OCI-LY7 (cell line): ENCODE results near the gene CDK14. TPM values are rescaled to one million over a fixed set of nuclear protein-coding genes. Genes with fewer than 3 reads are reported as not detected.

ENCODE experiments used
- BruUV-seq: library from RNA; stranded (reverse); fragments of 400-500 nt; replicated peaks from 2 replicates; lab custom pipeline; 2021; lab: Mats Ljungman, UMichigan
- CTCF ChIA-PET: fragments of 300-600 bp; sonication (Branson Sonifier 250); formaldehyde crosslinking; loops from one replicate; lab custom pipeline; 2022; ENCODE audit warnings: antibody characterized with exemption; ENCODE audit not compliant: unreplicated experiment; lab: Charles Lee
- POLR2A ChIA-PET: fragments of 300-600 bp; sonication (Branson Sonifier 250); formaldehyde crosslinking; loops from one replicate; lab custom pipeline; 2022; ENCODE audit warnings: antibody characterized with exemption; lab: Charles Lee
- DNase-seq: peaks from one replicate; pipeline ENCODE4 v3.0.0-alpha.2; 2015; ENCODE audit warnings: low spot score
- H2AFZ ChIP-seq: fragments of 200-600 bp; sonication (generic), shearing (Covaris generic); 2 replicates; pipeline ENCODE4 v1.6.1; 2014; ENCODE audit warnings: mild to moderate bottlenecking, antibody characterized with exemption, low read length, moderate library complexity
- H3K27ac ChIP-seq: fragments of 200-600 bp; sonication (generic); 2 replicates; pipeline ENCODE4 v1.5.1; 2014; ENCODE audit warnings: mixed run types, low read depth, mild to moderate bottlenecking, moderate library complexity, low read length, inconsistent platforms; ENCODE audit not compliant: poor library complexity, severe bottlenecking
- H3K36me3 ChIP-seq: fragments of 200-600 bp; sonication (generic); 2 replicates; pipeline ENCODE4 v1.6.1; 2014; ENCODE audit warnings: mild to moderate bottlenecking, antibody characterized with exemption, low read length, moderate library complexity, mixed read lengths; ENCODE audit not compliant: insufficient read depth
- H3K4me1 ChIP-seq: fragments of 200-600 bp; sonication (generic); 2 replicates; pipeline ENCODE4 v1.5.1; 2014; ENCODE audit warnings: mild to moderate bottlenecking, low read length; ENCODE audit not compliant: insufficient read depth, poor library complexity, severe bottlenecking
- H3K4me2 ChIP-seq: fragments of 200-600 bp; sonication (generic); 2 replicates; pipeline ENCODE4 v1.6.1; 2014; ENCODE audit warnings: mild to moderate bottlenecking, low read length
- H3K4me3 ChIP-seq: fragments of 200-600 bp; sonication (generic); 2 replicates; pipeline ENCODE4 v1.5.1; 2014; ENCODE audit warnings: mild to moderate bottlenecking, low read depth, low read length; ENCODE audit not compliant: poor library complexity, severe bottlenecking
- H3K79me2 ChIP-seq: fragments of 200-600 bp; sonication (generic); 2 replicates; pipeline ENCODE4 v1.6.1; 2016; ENCODE audit warnings: low read depth, mild to moderate bottlenecking, low read length, moderate library complexity, mixed read lengths; ENCODE audit not compliant: insufficient read depth
- H3K9me2 ChIP-seq: fragments of 200-600 bp; sonication (generic); 2 replicates; pipeline ENCODE4 v1.6.1; 2016; ENCODE audit warnings: mild to moderate bottlenecking, low read length, mixed read lengths; ENCODE audit not compliant: insufficient read depth
- H3K9me3 ChIP-seq: fragments of 200-600 bp; sonication (generic); 2 replicates; pipeline ENCODE4 v1.6.1; 2014; ENCODE audit warnings: mild to moderate bottlenecking, mixed run types, low read length, mixed read lengths
- H4K20me1 ChIP-seq: fragments of 200-600 bp; sonication (generic); 2 replicates; pipeline ENCODE4 v1.6.1; 2014; ENCODE audit warnings: mild to moderate bottlenecking, antibody characterized with exemption, low read length, moderate library complexity, mixed read lengths; ENCODE audit not compliant: insufficient read depth
- CTCF ChIP-seq: fragments of 200-600 bp; sonication (generic); conservative IDR thresholded peaks from 2 replicates; pipeline ENCODE4 v1.5.1; 2014; ENCODE audit warnings: mild to moderate bottlenecking, antibody characterized with exemption, low read length, moderate library complexity, mixed read lengths
- EZH2phosphoT487 ChIP-seq: fragments of 200-600 bp; sonication (generic); IDR thresholded peaks from 2 replicates; pipeline ENCODE4 v1.6.1; 2018; ENCODE audit warnings: low read depth, borderline replicate concordance, mild to moderate bottlenecking, mixed run types, antibody characterized with exemption, low read length, moderate library complexity, mixed read lengths
- intact Hi-C: fragments of 100-400 bp; cut with micrococcal nuclease; formaldehyde crosslinking; loops from one replicate; pipeline ENCODE4 v1.10.0; 2022; ENCODE audit not compliant: unreplicated experiment
- total RNA-seq, 2 experiments: library from RNA; depleted of rRNA in 1 of 2; stranded (reverse); fragments of >200 nt in 1 of 2; shearing (Covaris generic) in 1 of 2; gene quantifications; 2 replicates each; pipeline ENCODE4 v1.2.3, GENCODE V29; 2014 to 2022

CDK14 gene
- total RNA-seq, 2 experiments from 2014 or later = 90.7 to 111 TPM

GRCh38 chr7:90999989-91000979 is 404.2 kb downstream of the CDK14 start:
- BruUV-seq = no TSS peak
- Histone ChIP-seq H3K36me3 (peaks cover 16% of the 10 kb centered on the region; the same call in 1 of the 2 replicates), H3K4me2 (no peak overlapping the region), H2AFZ (no peak overlapping the region), H3K9me2 (no peaks in the 10 kb centered on the region), H3K4me1 (no peaks in the 10 kb centered on the region), H3K79me2 (no peaks in the 10 kb centered on the region), H3K9me3 (no peaks in the 10 kb centered on the region), H3K27ac (no peak overlapping the region), H4K20me1 (no peaks in the 10 kb centered on the region), H3K4me3 (no peak overlapping the region)
- intact Hi-C loops = no loop called here
- POLR2A ChIA-PET = interaction anchor here (0.6 to 0.7 kb wide), 2 partner anchors 420 to 650 kb away, joined by 3 read pairs; no protein-coding TSS in a partner anchor
- TF ChIP-seq EZH2phosphoT487 (no peak), CTCF (no peak)
- DNase-seq = no peak
- CTCF ChIA-PET = no interaction called here

- Histone ChIP-seq H3K36me3 (peaks cover 9% of the 10 kb centered on the region; the same call in 1 of the 2 replicates), H3K4me2 (no peak overlapping the region), H3K79me2 (no peaks in the 10 kb centered on the region), H2AFZ (no peak overlapping the region), H3K9me2 (no peaks in the 10 kb centered on the region), H3K9me3 (no peaks in the 10 kb centered on the region), H3K27ac (no peak overlapping the region), H3K4me1 (no peaks in the 10 kb centered on the region), H4K20me1 (no peaks in the 10 kb centered on the region), H3K4me3 (no peak overlapping the region)
- ChIA-PET CTCF (no interaction called here), POLR2A (interaction anchor here (1.1 kb wide), 1 partner anchor 18 kb away, joined by 3 read pairs; no protein-coding TSS in a partner anchor)
- intact Hi-C loops = no loop called here
- no peak for DNase-seq
- no TSS peak for BruUV-seq
- no peak for TF ChIP-seq CTCF
- TF ChIP-seq EZH2phosphoT487 = no peak
Observed at GRCh38 chr7:91005024-91005423, 408.9 kb downstream of the CDK14 start.

GRCh38 chr7:91005841-91006240 is 409.7 kb downstream of the CDK14 start:
- no peaks in the 10 kb centered on the region for H4K20me1 ChIP-seq
- ChIA-PET POLR2A (no interaction called here), CTCF (no interaction called here)
- H3K4me3 ChIP-seq = no peak overlapping the region
- no peaks in the 10 kb centered on the region for H3K9me3 ChIP-seq
- no TSS peak for BruUV-seq
- H3K79me2 ChIP-seq = no peaks in the 10 kb centered on the region
- no peak for DNase-seq
- H2AFZ ChIP-seq = no peak overlapping the region
- H3K9me2 ChIP-seq = no peaks in the 10 kb centered on the region
- intact Hi-C loops = no loop called here
- H3K27ac ChIP-seq = no peak overlapping the region
- H3K4me2 ChIP-seq = no peak overlapping the region
- TF ChIP-seq EZH2phosphoT487 (no peak), CTCF (no peak)
- no peaks in the 10 kb centered on the region for H3K4me1 ChIP-seq
- H3K36me3 ChIP-seq = peaks cover 9% of the 10 kb centered on the region; the same call in 1 of the 2 replicates
